GM18909 (cell line): ENCODE data around the gene SEZ6.

Experiments
- ATAC-seq: cut with Tn5 transposase; IDR thresholded peaks from one replicate; pipeline ENCODE4 v1.9.1; 2021; ENCODE audit warnings: mild to moderate bottlenecking; ENCODE audit not compliant: unreplicated experiment, poor library complexity

The SEZ6 gene

DNA sequence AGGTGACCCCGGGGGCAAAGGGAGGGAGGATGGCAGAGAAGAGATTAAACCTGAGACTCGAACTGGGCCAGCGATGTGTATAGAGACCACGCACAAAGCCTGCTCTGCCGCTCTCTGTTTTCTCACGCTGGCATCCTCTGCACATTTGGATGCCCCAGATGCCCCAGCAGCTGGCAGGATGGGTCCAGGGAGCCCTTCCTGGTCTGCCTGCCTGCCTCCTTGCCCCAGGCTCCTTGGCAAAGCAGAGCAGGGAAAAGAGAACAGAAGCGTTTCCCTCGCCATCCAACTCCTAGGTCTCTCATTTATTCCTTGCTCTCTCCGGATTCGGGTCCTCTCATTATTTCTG is 31.9 kb upstream of the SEZ6 start:
- ATAC-seq = no peak

DNA sequence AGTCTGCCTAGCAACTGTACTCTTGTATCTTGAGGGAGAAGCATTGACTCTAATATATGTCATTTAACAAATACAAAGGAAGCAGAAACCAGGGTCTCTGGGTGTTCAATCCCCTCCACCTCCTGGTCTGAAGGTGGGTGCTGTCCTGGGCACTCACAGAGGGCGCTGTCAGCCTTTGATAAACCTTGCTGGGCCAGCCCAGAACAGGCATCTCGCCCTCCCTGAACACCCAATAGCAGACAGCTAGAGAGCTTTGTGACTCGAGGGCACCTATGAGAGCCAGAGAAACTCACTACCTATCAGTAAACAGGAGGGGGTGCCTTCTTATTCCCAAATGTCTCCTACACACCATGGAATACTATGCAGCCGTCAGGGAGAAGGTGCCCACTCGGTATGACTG is 30.8 kb upstream of the SEZ6 start:
- ATAC-seq = no peak

DNA sequence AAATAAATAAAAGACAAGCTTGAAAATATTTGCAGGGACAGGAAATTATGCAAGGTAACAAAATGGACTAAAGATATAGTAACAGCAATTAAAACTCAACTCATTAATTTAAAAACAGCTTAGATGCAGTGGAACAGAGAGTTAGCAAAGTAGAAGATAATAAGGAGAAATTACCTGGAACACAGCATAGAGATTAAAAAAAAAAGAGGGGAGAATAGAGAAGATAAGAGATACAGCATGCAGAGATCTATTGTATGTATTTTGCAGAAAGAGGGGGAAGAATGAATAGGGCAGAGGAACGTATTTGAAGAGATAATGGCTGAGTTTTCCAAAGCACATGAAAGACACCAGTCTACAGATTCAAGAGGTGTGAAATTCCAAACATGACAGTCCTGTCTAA is 28.7 kb upstream of the SEZ6 start:
- no peak for ATAC-seq

DNA sequence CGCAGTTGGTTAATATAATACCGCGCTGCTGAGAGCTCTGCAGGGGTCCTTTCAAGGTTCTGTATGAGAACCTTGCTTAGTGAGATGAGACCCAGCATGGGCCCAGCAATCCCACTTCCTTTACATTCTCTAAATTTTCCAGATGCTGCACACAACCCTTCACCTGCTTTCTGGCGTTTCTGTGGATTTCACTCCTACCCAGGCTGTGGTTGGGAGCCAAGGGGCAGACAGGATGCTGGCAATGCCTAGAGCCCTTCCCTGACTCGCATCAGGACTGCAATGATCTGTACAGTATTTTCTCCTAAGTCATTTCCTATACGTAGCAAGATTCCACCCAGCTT is 27.0 kb upstream of the SEZ6 start:
- ATAC-seq = no peak

DNA sequence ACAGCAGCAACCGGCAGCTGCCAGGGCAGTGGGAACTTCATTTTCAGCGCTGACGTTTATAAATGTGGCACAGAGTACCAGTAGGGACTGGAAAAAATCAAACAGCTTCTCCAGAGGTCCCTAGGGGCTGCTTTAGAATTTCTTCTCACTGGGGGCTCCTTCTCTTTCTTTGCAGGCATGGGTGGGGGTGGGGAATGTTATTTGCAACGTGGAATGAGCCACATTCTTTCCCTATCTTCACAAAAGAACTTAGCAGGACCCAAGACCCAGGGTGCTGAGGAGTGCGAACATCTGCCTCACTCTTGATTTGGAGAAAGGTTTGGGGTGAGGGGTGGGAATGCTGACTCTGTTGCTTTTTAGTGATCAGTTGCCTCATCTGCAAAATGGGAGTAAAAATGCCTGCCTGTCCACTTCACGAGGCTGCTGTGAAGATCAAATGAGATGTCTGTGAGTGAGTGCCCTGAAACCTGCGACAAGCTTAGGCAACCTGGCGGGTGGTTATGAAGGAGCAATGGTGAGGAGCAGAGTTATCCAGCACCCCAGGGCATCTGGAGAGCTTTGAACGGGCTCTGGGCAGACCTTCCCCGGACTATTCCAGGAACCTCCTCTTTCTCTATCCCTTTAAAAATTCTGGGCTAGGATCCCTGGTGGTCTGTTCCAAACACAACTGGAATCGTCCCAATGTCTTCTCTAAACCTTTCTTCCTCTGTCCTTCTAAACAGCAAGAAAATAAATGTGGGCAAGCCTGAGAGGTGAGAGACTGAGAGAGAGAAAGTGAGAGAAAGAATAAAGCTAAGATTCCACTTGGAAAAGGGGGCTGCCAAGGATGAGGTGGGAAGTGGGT is 26.4 kb upstream of the SEZ6 start:
- ATAC-seq = no peak

DNA sequence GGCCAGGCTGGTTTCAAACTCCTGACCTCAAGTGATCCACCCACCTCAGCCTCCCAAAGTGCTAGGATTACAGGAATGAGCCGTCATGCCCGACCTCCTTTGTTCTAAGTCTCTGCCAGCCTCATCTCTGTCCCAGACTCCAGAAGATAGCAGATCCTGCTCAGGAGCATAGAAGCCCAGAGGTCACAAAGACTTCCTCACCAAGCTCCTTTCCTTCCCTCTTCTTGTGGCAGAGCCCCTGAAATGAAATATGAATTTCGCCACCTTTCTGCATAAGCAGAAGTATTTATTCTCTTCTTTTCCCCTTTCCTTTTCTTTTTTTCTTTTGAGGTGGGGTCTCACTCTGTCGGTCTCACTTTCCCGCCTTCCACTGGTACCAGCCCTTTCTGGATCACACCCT is 25.7 kb upstream of the SEZ6 start:
- ATAC-seq = no peak

DNA sequence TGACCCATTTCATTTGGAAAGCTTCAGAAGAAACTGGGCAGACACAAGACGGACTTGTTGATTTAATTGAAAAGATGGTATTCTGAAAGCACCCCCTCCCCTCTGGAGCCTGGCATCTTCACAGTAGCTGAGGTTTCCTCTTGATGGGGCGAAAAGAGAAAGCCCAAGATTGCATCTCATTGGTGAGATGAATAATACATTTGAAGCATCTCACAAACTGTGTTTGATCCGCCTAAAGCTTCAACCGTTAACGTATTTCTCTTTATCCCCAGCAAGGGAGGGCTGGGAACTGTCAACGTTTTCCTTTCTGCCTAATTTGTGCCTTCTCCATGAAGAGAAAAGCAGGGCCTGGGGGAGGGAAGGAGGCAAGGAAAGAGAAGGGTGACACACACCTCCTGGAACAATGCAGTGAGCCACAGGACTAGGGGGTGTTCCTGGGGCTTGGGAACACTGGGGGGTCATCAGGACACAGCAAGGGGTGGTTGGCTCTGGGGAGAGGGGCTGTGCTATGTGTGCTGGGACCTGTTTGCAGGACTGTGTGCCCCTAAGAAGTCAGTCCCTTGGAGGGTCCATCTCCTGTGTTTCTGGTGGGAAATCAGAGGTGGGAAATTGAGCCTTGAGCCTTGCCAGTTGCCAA is 18.6 kb upstream of the SEZ6 start:
- no peak for ATAC-seq

DNA sequence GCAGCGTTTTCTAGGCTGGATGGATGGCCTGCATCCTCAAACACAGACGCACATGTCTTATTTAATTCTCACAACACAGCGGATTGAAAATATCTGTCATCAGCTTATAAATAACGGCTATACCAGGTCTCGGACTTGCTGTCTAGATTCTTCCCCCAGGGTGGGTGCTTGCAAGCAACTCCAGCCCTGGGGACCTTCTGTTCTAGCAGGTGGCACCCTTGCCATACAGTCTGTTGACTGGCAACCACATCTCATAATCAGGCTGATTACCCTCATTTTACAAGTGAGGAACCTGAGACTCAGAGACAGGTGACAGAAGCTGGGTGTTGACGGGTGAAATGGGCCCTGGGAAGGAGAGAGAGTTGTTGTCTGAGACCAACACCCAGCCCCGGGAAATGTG is 16.2 kb upstream of the SEZ6 start:
- no peak for ATAC-seq

DNA sequence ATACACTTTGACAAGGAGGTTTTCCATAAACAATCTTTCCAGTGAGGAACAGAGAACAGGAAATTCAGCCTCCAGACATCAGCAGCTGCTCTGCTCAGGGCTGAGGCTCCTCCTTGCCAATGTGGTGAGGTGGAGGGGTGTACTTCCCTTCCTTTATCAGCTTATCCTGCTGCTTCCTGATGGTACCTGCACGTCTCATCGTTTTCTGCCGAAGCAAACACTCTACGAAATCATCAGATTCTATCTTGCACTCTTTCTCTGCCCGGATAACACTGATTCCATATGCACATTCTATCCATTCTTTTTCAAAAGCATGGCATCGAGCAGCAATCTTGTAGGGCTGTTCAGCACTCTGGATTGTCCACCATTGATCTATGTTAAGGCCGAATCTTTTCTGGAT is 15.4 kb upstream of the SEZ6 start:
- no peak for ATAC-seq

DNA sequence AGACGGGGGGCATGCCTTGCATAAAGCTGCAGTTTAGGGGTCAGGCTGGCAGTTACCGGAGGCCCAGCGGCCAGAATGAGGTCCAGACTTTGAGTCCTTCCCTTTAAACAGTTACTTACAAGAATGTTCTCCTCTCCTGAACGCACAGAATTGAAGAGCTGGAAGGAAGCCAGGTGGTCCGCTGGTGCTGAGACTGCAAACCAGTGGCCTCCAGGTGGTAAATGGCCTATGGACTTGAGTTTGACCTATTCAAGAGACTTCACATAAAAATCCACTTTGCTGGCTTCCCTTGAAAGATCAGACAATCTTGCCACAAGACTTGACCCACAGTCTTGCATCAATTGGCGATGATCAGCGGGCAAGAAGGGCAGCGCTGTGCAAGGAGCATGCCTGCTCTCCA is 14.7 kb upstream of the SEZ6 start:
- ATAC-seq = no peak

DNA sequence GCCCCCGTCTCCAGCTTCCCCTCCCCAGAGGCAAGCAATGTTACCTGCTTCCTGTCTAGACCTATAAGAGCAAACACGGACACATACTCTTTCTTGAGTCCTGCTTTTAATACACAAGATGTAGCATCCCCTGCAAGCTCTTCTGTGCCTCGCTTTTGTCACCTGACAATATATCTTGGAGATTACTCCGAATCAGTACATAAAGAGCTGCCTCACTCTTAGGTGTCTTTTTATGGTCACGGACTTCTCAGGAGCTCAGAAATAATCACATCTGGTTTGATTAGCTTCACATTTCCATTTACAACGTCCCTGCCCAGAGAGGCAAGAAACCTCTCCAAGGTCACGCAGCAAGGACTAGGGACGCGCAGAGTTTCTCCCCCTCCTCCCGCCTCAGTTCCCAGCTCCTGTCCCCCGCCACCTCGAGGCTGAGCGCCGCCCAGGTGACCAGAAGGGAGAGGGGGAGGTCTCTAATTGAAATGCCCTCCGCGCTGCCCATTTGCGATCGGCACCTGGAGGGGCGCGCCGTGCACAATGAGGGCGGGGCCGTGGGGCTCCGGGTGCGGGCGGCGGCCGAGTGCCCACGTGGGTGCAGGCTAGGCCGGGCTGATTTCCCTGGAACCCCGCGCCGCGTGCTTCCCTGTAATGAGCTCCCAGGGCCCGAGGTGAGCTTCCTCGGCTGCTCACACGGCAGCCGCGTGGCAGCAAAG is 13.8 kb upstream of the SEZ6 start:
- ATAC-seq = no peak

DNA sequence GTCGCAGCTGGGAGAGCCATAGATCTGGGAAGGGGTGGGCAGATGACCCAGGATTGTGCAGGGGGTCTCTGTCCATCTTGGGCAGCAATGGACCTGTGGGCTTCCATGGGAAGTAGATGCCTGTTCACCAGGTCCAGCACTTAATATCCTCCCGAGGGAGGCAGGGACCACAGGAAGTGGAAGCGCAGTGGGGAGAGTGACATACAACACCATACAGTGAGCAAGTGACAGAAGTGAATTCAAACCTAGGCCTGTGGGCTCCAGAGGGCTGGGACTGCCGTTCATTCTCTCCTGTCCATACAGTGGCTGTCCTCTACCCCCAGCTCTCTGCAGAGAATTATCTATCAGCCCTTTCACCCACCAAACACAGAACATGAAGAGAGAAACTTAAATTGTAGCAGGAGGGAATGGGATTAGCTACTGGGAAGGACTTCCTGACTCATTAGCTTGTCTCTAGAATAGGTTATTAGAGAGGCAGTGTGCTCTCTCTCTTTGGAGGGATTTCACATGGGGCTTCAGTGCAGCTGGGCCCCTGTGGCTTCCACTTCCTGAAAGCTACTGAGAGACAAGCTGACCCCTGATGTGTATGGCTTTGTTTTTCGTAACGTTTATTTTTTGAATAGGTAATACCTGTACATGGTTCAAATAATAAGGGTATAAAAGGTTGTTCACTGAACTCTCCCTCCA is 13.1 kb upstream of the SEZ6 start:
- no peak for ATAC-seq

DNA sequence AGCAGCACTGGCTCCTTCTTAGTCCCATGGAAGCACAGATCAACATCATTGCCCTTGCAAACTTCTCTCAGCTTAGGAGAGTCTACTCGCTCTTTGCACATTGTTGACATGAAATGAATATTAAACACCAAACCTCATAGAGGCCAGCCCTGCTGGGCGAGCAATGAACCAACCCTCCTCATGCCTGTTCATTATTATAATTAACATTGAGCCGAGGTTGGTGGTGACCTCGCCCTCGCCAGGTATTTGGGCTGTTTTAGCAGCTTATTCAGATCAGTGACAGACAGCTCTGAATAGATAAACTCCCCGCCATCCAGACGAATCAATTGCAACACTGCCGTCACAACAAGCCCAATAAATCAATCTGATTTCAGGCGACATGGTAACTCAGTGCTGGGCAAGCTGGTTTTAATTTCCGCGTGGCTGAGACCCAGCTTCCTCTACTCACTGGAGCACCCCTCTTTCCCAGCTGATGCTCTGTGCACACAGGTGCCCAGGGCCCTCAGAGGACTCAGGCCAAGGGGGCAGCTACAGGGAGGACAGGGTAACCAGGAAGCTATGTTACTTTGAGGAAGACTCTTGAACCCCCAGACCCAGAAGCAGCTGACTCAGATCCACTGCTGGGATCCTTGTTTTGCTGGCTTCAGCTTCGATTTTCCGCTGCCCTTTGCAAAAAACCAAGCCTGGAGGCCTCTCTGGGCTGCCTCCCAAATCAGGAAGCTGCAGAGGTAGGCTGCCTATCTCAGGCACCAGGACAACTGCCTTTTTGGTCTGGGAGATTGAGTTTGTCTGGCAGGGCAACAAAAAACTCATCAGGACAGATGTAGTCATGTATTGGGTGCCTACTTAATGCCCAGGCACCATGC is 10.7 kb upstream of the SEZ6 start:
- ATAC-seq = no peak

DNA sequence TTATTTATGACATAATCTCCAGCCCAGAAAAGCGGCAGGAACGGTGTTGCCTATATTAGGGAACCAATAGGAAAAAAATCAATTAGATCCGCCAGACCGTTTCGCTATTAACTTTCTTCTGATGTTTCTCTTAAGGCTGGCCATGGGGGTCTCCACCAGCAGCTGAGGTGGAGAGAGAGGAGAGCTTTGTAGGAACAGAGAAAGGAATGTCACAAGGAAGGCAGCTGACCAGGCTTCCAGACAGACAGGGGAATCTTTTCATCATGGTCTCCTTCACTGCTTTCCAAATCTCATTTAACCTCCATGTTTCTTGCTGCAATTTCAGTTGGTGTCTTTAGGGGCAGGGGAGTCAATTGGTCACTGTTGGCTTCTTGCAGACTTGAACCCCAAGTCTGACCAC is 8.9 kb upstream of the SEZ6 start:
- ATAC-seq = no peak

DNA sequence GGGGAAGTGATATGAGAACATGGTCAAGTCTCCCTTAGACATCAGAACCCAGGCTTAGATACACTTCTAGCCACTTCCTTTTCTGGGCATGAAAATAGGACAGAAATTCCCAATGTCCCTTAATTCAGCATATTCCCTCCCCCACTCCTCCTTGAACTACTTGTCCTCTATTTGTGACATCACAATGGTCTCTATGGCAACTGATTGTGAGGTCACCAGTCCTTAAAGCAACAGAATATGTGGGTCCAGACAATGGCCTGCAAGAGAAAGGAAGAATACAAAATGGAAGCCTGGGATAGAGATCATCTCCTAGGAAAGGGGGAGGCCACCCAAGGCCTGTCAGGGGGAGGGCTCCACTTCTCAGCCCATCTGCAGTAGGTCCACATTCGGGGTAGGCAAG is 6.7 kb upstream of the SEZ6 start:
- ATAC-seq = no peak

DNA sequence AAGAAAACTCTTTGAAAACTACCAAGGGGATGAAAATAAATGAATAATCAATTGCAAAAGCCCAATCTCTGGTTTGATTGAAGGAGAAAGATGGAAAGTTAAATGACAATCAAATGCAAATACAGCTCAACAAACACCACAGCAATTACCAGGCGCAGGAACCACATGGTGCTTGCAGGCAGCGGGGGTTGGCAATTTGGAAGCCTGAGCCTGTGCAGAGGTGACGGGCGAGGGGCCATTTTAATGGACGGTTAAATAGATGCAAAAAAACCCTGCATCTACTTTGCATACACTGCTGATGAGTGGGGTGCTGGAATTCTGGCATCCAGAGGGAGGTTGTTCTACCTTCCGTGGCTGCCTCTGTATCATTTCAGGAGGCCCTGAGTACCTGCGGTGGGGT is 4.8 kb upstream of the SEZ6 start:
- no peak for ATAC-seq

DNA sequence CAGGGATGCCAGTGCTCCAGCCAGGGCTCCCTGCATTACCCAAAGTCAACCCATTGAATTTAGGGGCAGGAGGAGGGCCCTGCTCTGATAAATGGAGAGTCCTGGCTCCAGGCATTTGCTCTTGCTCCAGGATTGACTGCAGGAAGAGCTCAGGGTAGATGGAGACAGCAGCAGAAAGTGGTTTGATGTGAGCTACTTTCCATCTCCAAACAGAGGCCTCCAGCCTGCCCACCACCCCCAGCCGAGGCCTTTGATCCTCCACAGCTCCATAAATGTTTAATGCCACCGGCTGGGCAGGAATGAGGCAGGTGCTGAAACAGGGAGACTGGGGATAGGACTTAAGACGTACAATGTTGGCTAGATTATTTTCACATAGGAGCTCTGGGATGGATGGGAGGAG is 4.3 kb upstream of the SEZ6 start:
- no peak for ATAC-seq

DNA sequence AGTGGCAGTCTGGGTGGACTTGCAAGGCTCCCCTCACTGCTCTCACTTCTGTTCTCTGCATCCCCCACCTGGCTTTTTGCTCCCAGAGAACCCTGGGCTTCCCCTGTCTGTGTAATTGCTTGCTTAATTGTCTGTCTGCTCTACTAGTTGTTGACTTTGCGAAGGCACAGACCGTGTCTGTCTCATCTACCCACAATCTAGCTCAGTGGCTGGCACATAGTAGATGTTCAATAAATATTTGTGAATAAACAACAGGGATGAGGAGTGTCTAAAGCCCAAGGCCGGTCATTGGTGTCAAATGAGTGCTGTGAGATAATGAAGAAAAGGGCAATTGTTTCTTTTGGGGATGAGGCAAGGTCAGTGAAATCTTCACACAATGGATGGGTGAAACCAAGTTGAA is 2.8 kb upstream of the SEZ6 start:
- no peak for ATAC-seq

DNA sequence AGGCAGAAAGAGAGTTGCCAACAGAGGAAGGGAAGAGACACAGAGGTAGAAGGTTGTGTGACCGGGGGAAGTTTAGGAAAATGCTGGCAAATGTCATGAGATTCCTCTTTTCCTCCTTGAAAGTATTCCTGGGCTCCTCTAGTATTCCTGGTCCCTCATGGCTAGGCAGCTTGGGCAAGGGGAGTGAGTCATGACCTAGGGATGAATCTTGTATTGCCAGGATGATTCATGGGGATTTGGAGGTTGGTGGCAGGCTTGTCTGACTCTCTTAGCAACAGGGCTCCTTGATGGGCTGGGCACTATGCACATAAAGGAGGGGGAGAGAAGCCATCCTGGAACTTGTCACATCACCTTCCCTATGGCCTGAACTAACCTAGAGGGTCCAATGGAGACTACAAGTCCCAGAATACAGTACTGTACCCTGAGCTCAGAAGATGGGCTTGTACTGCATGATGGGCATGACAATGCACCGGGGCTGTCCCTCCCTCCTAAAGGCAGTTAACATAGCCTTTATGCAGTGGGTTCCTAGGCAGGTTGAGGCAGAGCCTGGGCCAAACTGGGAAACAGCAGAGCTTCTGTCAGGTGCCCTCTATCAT is 2.1 kb upstream of the SEZ6 start:
- ATAC-seq = no peak

DNA sequence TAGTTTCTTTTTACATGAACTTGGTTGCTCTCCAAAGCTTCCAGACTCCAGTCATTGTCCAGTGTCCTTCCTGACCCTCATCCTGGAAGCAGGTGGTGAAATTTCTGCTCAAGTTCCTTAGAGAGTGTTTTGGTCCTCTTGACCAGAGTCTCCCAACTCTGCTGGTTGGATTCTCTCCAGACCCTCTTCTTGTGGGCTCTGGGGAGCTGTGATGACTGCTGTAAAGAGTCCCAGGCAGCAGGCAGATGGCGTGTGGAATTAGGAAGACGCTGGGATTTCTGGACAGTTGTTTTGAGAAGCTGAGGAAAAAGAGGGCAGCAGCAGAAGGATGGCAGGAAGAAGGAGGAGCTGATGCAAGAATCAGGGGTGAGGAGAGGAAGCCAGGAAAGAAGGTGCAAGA is 1.6 kb upstream of the SEZ6 start:
- ATAC-seq = no peak
